ENCODE results near the gene TPPP. TPM values are rescaled to one million over a fixed set of nuclear protein-coding genes. Genes with fewer than 3 reads are reported as not detected.

Gene TPPP
- polyA plus RNA-seq, 1 donor (not counting 4 experiments of a cell fraction or from before 2014, with no cell fraction given), result 0.88 TPM

DNA sequence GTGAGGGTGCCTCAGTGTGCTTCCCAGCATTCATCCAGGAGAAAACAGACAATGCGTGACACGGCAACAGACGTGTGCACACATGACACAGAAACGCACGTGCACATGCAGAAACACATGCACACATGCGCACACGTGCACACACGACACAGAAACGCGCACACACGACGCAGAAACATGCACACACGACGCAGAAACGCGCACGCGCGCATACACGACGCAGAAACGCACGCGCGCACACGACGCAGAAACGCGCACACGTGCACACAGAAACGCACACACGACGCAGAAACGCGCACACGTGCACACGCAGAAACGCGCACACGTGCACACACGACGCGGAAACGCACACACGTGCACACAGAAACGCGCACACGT is 16.5 kb downstream of the TPPP start:
- no peak overlapping the region for H3K4me2 ChIP-seq (ENCODE audit: control insufficient read depth, extremely low read depth, insufficient read depth, low read depth, low read length)
- H3K27me3 ChIP-seq (ENCODE audit: control insufficient read depth, extremely low read depth, insufficient read depth, low read length), result peaks cover 28% of the 10 kb centered on the region
- H4K20me1 ChIP-seq (ENCODE audit: control insufficient read depth, extremely low read depth, insufficient read depth, low read length), result no peaks in the 10 kb centered on the region
- H3K36me3 ChIP-seq (ENCODE audit: control insufficient read depth in 2 of 2, extremely low read depth in 1 of 2, insufficient read depth in 2 of 2, low read length in 2 of 2), result no peaks in the 10 kb centered on the region
- H3K9me3 ChIP-seq (ENCODE audit: control insufficient read depth, low read depth, low read length), result no peaks in the 10 kb centered on the region
- FAIRE-seq (no peak), DNase-seq (ENCODE audit: low read depth, low spot score) (no peak)
- no peak overlapping the region for H3K27ac ChIP-seq (ENCODE audit: control insufficient read depth, insufficient read depth, low read length)
- no peak overlapping the region for H3K4me3 ChIP-seq (ENCODE audit: control insufficient read depth in 2 of 3, extremely low read depth in 1 of 3, insufficient read depth in 2 of 3, low read depth in 1 of 3, low read length in 3 of 3)
- TF ChIP-seq, protein P1, sequence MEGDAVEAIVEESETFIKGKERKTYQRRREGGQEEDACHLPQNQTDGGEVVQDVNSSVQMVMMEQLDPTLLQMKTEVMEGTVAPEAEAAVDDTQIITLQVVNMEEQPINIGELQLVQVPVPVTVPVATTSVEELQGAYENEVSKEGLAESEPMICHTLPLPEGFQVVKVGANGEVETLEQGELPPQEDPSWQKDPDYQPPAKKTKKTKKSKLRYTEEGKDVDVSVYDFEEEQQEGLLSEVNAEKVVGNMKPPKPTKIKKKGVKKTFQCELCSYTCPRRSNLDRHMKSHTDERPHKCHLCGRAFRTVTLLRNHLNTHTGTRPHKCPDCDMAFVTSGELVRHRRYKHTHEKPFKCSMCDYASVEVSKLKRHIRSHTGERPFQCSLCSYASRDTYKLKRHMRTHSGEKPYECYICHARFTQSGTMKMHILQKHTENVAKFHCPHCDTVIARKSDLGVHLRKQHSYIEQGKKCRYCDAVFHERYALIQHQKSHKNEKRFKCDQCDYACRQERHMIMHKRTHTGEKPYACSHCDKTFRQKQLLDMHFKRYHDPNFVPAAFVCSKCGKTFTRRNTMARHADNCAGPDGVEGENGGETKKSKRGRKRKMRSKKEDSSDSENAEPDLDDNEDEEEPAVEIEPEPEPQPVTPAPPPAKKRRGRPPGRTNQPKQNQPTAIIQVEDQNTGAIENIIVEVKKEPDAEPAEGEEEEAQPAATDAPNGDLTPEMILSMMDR (optimal IDR thresholded peaks at IDR 0.05 in 1 of 3, IDR thresholded peaks at IDR 0.05 in 1 of 3, conservative IDR thresholded peaks at IDR 0.05 in 1 of 3; ENCODE audit: extremely low read depth in 1 of 3, insufficient read depth in 2 of 3, low read length in 3 of 3), result no peak
- no peak for TF ChIP-seq EZH2 (IDR thresholded peaks at IDR 0.05; ENCODE audit: low read length)
- H3K79me2 ChIP-seq (ENCODE audit: control insufficient read depth, insufficient read depth, low read length), result no peaks in the 10 kb centered on the region
- dilution Hi-C loops (cut with MboI; ENCODE audit: extremely low pct_ligation_motif_present, low sequenced_read_pairs), result no loop called here
- H3K4me1 ChIP-seq (ENCODE audit: control insufficient read depth, extremely low read depth, insufficient read depth, low read length), result peaks cover 12% of the 10 kb centered on the region
- H2AFZ ChIP-seq (ENCODE audit: control insufficient read depth, low read length), result no peak overlapping the region
- no peak overlapping the region for H3K9ac ChIP-seq (ENCODE audit: control insufficient read depth, extremely low read depth, insufficient read depth, low read length)
- no peaks in the 10 kb centered on the region for H3K9me1 ChIP-seq (ENCODE audit: control insufficient read depth, extremely low read depth, insufficient read depth, low read length)

DNA sequence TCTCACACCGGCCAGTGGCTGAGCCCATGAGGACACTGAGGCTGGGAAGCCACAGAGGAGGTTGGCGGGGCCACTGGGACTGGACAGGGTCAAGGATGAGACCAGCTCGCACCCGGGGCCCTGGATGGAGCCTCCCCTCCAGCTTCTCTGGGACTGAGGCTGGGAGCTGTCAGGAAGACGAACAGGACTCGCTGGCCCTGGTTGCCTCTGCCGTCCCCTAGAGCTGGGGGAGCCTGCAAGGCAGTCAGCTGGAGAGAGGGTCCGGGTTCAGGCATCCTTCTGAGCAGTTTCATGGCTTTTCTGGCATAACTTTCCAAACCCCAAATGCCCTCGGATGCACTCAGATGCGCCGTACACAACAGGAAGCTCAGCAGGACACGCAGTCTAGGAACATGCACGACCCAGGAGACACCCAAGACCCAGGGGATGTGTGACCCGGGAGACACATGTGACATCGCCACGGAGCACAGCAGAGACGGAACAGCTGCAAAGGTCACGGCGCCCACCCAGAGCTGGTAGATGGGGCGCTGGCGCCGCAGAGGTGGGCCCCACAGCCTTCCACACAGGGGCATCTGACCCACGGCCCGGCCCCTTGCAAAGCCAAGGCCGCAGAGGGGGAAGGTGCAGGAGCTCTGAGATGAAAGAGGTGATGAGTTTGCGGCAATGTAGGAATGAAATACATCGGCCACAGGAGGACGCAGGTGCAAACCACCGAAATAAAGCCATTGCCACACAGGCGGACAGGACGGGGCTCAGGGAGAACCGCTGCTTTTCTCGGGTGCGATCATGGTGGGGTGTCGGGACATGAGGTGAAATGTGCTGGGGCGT is 17.1 kb downstream of the TPPP start:
- Histone ChIP-seq H3K36me3 (ENCODE audit: control insufficient read depth in 2 of 2, extremely low read depth in 1 of 2, insufficient read depth in 2 of 2, low read length in 2 of 2) (no peaks in the 10 kb centered on the region), H3K4me3 (ENCODE audit: control insufficient read depth in 2 of 3, extremely low read depth in 1 of 3, insufficient read depth in 2 of 3, low read depth in 1 of 3, low read length in 3 of 3) (no peak overlapping the region), H3K27ac (ENCODE audit: control insufficient read depth, insufficient read depth, low read length) (no peak overlapping the region), H4K20me1 (ENCODE audit: control insufficient read depth, extremely low read depth, insufficient read depth, low read length) (peaks cover 3% of the 10 kb centered on the region), H3K27me3 (ENCODE audit: control insufficient read depth, extremely low read depth, insufficient read depth, low read length) (peaks cover 29% of the 10 kb centered on the region), H2AFZ (ENCODE audit: control insufficient read depth, low read length) (no peak overlapping the region), H3K9ac (ENCODE audit: control insufficient read depth, extremely low read depth, insufficient read depth, low read length) (no peak overlapping the region), H3K9me1 (ENCODE audit: control insufficient read depth, extremely low read depth, insufficient read depth, low read length) (no peaks in the 10 kb centered on the region), H3K79me2 (ENCODE audit: control insufficient read depth, insufficient read depth, low read length) (no peaks in the 10 kb centered on the region), H3K4me1 (ENCODE audit: control insufficient read depth, extremely low read depth, insufficient read depth, low read length) (peaks cover 13% of the 10 kb centered on the region), H3K9me3 (ENCODE audit: control insufficient read depth, low read depth, low read length) (no peaks in the 10 kb centered on the region), H3K4me2 (ENCODE audit: control insufficient read depth, extremely low read depth, insufficient read depth, low read depth, low read length) (no peak overlapping the region)
- TF ChIP-seq EZH2 (IDR thresholded peaks at IDR 0.05; ENCODE audit: low read length), result no peak
- TF ChIP-seq, protein P1 (optimal IDR thresholded peaks at IDR 0.05 in 1 of 3, IDR thresholded peaks at IDR 0.05 in 1 of 3, conservative IDR thresholded peaks at IDR 0.05 in 1 of 3; ENCODE audit: extremely low read depth in 1 of 3, insufficient read depth in 2 of 3, low read length in 3 of 3), result no peak
- no peak for DNase-seq (ENCODE audit: low read depth, low spot score)
- no peak for FAIRE-seq
- dilution Hi-C loops (cut with MboI; ENCODE audit: extremely low pct_ligation_motif_present, low sequenced_read_pairs), result no loop called here

Data from keratinocyte (primary cell).